ENCODE data around the gene SEMA4C.

SEMA4C gene

DNA sequence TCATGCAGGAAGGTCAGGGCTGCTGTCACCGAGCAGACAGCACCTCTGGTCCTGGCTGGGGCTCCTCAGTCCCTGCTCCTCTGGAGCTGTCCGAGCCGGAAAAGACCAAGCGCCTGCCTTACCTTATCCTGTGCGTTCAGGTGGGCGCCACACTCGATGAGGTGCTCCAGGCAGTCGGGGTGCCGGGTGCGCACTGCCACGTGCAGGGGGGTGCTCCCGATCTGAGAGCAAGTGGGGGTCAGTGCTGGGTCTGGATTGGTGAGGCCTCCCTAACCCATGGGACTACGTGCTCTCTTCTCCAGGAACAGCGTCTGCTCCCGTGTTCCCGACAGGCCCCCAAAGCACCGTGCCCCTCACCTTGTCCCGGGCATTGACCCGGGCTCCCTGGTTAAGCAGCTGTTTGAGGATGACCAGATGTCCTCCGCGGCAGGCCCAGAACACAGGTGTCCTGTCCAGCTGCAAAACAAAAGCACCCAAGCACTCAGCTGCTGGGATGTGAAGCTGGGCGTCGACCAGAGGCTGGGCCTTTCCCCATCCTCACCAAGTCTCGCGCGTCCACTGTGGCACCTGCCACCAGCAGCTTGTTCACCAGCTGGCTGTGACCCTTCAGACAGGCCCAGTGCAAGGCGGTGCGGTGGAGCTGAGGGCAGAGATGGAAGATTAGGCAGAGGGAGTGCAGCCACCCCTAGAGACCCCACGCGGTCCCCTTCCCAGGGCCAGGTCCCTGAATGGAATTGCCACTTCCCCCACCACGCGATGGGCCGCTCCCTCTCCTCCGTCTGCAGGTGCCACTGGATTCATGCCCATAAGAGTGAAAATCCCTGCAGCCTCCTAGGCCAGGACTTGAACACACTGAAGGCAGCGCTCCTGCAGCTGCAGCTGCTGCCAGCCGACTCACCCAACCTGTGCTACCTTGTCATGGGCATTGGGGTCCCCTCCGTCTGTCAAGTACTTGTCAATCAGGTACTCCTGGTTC is 29.7 kb downstream of the SEMA4C start:
- DNase-seq, result no peak

DNA sequence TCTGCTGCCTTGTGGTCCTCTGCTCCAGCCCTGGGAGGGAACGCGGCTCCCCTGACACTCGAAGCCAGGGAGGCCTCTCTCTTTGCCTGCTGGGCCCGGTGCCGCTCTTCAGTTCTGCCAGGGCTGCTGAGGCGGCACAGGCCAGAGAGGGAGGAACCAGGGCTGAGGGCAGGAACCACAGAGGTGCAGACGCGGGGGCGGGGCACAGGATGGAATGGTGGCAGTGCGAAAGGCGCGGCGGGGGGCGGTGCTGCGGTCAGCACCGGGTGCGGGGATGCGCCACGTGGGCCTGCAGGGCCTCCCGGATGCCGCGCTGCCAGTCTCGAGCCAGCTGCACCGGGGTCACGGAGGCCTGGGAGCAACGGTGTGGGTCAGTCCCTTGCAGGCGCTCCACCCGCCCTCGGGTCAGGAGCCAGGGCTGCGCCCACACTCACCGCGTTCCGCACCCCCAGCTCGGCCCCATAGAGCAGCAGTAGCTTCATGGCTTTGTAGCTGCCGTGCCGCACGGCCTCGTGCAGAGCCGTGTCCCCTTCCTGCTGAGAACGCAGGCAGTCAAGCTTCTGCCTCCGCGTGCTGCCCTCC is 30.5 kb downstream of the SEMA4C start:
- peak; percentile 79 for DNase-seq

DNA sequence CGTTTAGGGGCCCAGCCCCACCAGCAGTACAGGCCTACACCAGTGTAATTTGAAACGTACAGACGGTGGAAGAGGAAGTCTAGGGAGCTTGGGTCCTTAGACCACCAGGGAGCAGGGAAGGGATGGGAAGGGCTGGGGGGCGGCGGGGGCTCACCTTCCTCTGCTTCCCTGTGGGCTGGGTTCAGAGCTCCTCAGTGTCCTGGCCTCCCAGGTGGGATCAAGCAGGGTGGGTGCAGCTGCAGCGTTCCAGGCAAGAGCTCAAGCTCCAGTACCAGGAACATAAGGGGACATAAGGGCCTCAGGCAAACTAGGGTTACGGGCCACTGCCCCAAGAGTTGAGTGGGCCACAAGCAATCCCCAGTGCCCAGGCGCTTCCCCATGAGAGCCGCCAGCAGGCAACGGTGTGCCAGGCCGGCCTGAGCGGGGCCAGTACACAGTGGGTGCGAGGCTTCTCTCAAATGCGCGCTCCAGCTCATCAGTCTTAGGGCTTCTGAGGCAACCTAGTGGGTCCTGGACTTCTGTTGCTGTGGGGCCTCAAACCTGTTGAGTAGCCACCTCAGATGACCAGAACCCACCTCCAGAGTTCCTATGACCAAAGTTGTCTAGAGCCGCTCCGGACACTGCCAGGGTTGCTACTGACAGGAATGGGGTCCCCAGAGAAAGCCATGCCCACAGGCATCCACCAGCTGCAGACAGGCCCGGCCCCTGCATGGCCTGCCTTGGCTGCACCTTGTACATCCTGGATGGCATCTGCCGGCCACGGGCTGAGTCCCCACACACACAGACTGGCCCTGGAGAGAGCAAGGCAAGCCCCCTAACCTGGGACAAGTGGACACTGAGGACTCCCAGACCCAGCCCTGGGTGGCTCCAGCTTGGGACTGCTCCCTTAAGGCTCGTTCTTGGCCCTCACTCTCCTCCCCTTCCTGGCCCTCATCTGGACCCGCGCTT is 31.3 kb downstream of the SEMA4C start:
- DNase-seq, result no peak

DNA sequence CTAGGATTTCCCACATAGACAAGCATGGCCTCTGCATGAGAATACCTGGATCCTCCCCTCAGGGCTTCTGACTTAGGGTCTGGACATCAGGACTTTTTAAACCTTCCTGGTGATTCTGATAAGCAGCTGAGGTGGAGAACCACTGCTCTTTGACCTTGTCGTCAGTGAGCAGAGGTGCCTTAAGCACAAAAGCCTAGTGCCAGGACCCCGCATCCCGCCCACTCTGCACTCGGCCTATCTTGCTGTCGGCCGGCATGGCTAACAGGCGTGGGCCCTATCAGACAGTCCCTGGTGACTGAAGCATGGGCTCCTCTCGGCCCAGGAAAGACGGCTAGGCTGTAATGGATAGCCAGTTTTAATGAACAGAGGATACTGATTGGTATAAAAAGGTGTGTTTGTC is 32.3 kb downstream of the SEMA4C start:
- no peak for DNase-seq

DNA sequence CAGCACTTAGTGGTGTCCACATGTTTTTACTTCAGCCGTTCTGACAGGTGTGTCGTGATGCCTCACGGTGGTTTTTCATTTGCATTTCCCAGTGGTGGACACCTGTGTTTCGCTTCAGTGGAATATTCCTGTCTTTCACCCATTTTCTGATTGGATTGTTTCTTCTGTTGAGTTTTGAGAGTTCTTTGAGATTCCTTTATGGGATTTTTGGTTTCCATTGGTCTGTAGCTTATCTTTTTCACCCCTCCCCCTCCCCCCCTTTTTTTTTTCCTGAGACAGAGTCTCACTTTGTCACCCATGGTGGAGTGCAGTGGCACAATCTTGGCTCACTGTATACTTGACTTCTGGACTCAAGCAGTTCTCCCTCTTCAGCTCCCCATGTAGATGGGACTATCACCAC is 34.0 kb downstream of the SEMA4C start:
- DNase-seq, result no peak

DNA sequence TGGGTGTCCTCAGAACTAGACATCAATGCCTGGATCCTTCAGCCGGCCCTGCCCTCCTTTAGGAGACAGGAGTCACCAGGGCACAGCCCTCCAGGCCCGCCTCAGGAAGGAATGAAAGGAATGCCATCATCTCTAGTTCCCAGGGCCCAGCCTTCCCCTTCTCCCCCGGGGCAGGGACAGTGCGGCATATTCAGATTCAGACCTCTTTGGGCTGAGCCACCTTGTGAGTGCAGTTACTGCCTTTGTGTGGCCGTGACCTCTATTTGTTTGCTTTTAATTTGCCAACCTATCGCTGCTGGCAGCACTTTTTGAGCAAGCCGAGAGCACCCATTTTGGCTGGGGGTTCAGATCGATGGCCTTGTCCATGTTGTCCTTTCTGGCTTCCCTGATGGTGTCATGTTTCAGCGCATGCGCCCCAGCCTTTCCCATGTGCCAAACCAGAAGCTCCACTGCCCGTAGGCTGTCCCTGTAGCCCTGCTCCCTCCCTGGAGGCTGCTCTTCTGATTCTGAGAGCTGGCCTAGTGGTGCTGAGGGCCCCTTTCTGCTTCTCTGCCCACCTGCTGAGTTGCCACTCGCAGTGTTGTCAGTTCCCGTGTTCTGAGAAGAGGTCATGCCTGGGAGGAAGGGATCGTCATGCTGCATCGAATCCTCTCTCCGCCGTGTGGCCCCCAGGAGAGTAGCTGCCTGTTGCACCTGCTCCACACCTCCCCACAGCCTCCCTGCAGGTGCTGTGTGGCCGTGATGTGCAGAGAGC is 36.9 kb downstream of the SEMA4C start:
- no peak for DNase-seq

DNA sequence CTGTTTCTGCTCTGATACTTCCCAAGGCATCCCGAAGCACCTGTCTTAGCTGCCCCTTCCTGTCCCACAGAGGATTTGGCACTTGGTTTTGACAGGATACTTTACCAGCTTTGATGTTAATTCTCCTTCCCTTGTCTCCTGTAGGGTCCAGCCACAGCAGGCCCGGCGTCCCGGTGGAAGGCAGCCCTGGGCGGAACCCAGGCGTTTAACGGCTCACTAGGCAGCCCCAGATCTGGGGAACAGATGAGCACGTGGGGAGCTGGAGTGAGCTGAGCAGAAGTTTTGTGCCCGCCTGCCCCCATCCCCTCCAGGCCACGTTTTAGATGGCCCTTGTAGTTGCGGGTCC is 37.5 kb downstream of the SEMA4C start:
- no peak for DNase-seq

DNA sequence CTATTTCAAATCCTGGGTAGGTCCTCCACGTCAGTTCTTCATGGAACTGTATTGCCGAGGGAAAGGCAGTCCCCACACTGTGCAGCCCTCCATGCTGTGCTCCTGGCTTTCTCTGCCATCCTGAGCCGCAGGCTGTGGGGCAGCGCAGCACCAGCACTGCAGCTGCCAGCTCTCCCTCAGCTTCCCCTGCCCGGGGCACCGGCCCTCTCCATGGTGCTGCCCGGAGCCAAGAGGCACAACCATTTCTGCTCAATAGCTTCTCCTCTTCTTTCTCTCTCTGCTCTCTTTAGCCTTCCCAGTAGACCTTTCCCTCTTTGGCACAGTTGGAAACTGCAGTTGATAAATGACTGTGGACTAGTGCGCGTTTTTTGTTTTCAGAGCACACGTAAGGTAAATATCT is 38.2 kb downstream of the SEMA4C start:
- no peak for DNase-seq

DNA sequence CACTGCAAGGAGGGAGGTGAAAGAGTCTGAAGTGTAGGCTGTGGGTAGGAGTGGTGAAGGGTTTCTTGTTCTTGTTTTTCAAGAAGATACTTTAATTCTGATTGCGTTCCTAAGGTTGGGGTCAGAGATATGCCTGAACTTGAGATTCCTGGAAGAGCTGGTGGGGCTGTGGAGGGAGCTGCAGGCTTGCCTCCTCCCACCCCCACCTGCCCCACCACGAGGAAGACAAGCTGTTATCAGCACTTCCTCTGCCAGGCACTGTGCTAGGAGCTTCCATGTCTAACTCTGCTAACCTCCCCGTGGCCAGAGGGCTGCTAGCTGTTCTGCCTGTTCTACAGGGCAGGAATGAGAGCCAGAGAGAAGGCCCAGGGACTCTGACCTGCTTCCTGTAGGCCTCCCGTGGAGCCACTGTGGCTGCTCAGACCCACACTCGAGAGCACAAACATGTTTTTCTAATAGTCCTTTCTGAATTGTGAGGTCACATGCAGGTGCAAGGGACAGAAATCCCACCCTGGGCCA is 39.8 kb downstream of the SEMA4C start:
- no peak for DNase-seq

DNA sequence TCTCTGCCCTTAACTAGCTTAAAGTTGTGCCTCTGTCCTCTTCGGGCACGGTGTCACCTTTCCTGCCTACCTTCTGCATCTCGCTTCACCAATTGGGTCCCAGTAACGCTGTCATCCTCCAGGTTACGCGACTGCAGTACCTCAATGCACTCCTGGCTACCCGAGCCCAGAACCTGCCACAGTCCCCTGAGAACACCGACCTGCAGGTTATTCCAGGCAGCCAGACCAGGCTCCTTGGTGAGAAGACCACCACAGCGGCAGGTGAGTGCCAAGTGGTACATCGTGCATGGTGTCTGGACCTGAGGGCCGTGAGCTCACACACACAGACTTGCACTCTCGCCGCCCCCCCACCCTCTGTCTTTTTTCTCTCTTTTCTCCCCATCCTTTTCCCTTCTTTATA is 41.0 kb downstream of the SEMA4C start:
- DNase-seq, result no peak

DNA sequence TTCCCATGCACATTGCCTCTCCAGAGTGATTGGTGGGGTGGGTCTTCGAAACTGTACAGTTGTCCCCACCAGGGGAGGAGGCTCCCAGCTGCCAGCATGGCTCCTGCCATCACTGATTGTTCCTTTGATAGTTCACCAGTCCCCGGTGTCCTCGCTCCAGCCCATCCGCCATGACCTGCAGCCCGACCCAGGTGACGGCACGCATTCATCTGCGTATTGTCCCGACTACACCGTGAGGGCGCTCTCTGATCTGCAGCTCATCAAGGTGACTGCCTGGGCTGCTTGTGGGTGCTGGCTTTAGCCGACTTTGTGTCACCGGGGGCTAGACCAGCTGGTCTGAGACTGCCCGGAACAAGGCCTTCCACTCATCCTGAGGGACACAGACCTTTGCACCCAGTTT is 41.4 kb downstream of the SEMA4C start:
- DNase-seq, result no peak

DNA sequence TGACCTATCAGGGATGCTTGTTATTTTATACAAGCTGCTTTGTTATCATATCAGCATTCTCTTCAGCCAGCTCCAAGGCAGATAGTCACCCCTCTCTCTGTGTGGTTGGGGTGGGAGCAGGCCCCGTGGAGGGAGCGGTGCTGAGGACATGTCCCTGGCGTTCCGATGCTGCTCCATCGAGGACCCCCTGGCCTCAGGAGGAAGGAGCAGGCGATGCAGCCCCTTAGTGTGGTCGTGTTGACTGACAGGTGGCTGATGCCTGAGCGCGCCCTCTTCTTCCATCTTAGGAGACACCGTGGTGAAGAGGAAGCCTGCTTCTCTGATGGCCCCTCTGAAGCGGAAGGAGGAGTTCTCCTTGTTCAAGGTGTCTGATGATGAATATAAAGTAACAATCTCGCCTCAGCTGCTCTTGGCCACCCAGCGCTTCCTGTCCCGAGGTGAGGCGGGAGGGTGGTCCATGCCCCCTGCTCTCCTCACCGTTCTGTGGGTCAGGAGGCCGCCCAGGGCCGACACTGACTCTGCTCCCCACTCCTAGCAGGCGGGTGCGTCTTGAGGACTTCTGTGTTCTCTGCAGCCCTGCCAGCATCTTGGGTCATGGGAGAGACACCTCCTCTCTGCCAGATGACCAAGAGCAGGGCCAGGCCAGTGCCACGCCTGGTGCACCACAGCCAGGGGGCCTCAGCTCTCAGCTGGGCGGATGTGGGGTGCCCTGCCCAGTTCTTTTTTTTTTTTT is 43.2 kb downstream of the SEMA4C start:
- DNase-seq, result no peak

DNA sequence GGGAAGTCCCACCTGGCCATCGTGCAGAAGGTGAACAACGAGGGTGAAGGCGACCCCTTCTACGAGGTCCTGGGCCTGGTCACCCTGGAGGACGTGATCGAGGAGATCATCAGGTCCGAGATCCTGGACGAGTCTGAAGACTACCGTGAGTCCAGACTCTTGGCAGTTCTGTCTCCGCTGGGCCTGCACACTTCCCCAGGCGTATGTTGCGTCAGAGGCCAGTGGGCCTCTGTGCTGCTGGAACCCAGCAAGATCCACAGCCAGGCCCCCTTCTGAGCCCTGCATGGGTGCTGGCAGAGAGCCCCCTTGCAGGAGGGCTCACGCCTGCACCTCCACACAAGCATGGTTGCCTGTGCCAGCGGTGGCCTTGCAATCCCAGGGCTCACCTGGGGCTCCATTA is 44.8 kb downstream of the SEMA4C start:
- no peak for DNase-seq

DNA sequence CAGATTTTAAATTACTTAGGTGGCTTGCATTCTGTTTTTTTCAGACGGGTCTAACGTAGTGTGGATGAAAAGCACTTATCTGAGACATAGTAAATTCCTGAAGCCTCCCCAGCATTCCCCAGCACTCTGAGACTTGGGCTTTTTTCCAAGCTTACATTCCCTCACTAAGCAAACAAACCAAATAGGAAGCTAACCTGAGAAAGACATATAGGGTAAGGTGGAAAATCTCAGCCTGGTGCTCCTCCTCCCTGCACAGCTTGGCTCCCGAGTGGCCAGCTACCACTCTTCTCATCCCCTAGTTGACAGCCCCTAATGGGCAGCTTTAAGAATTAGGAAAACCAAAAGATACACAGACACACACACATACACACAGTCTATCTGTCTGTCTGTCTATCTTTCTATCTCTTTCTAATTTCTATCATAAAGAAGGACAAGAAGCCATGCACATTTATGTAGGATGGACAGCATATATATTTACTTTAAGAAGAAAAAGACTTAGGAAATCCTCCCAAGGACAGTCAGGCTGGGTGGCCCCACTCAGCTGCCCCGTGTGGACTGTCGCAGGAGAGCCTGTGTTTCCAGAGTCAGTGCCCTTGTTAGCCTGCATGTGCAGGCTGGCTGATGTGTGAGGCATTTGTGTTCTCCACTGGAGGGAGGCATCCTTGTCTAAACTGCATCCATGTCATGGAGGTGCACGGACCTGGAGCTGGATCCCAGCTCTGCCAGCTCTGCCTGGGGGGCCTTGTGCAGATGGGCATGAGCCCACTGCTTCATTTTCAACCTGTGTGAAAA is 45.6 kb downstream of the SEMA4C start:
- no peak for DNase-seq

DNA sequence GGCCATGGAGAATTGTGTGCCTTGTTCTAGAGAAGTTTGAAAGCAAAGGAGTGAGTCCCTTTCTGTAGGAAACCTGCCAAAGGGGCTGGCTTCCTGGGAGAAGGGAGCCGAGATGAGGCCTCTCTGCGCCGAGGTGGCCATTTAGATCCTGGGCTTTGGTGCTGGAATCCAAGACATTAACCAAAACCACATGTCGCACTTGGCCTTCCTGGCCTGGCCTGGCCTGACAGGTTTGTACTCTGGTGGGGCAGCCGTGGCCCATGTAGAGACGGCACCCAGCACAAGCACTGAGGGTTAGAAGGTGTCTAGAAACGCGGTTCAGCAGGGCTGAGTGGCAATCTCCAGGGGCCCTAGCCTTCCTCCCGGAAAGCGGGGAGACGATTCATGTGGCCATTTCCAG is 46.7 kb downstream of the SEMA4C start:
- DNase-seq, result no peak

DNA sequence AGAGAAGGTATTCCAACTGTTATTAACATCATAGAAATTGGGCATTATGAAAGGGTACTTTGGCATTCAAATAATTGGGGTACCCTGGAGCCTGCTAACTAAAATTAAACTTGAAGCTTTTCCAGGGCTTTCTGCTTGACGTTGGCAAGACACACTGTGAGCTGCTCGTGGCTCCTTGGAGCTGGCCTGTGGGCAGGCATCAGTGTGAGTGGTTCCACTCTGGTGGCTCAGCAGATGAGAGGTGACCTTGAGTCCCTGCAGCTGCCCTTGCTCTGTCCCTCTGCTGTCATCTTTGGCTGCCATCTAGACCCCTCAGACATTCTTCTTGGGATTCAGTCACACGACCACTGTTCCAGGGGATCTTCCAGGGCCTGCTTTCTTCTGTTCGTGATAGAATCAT is 47.1 kb downstream of the SEMA4C start:
- DNase-seq, result no peak

DNA sequence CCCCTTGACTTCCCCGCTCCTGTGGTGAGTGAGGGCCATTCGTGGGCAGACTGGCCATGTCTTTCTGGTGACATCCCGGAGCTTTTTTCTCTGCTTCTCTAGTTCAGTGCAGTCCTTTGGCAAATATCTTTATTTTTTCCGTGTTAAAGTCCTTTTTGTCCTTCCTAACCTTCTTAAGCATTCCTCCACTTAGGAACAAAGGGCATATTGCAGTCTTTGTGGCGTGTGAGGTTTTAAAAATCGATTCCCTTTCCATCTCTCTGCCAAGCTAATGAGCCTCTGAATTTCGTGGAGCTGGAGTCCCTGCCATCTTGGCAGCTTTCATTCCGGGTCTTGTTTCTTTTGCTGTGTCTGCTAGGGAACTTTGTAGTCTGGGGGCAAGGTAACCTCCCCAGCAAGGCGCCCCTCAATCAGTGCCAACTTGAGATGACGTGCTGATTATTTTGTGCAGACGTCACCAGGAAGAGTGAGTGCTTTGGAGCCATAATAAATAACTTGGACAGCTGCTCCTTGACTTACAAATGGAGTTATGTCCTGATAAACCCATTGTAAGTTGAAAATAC is 48.7 kb downstream of the SEMA4C start:
- DNase-seq, result no peak

DNA sequence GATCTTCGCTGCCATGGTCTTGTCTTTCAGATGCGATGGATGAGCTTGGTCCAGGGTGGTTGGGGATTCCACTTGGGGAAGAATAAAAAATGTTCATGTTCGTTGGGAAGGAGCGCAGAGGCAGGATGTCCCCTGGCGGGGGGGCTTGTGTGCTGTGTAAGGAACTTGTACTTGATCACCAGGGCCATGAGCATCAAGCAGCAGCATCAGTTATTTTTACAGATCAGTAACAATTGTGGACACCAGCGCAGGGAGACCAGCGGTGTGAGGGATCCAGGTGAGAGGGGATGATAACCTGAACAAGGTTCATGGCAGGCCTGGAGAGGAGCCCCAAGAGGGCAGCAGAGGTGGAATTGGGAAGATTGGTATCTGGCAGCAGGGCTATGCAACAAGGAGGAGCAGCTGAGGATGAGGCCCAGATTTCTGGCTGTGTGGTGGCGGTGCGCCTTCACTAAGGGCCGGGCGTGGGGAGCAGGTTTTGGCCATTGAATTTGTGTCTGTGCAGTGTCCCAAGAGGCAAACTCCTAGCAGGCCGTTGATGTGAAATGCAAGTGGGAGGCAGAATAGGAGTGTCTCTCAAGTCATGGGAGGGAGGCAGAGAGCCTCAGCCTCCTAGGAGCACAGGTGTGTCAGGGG is 49.9 kb downstream of the SEMA4C start:
- DNase-seq, result no peak

DNA sequence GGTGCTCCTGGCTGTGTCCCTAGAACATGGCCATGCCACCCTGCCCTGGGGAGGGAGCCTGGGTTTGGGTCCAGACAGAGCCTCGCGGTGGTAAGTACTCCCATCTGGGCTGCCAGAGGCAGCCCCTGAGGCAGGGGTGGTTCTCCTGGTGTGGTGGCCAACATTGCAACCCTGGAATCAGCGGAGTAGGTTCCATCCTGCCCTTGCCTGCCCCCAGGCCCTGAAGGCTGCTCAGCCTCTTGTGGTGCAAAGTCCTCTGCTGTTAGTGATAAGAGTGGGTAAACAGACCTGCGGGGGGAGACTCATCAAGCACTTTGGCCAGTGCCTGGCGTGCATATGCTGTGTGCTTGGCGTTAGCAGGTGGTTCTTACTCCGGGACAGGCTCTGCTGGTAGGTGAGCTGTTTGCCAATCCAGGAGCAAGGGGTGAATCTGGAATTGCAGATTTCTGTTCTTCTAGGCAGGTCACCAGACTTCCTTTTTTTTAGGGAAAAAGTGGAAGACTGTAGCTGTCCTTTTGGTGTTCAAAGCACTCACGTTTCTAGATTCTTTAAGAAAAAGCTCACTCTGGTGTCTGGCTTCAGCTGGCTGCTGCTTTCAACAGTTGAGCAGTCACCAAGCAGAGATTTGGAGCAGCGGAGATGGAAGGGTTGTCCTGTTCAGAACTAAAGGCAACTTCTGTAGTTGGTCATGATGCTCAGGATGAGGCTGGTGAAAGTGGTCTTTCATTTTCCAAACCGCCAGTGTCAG is 50.6 kb downstream of the SEMA4C start:
- no peak for DNase-seq

All from activated T-cell treated with anti-CD3 and anti-CD28 coated beads, Interleukin-2, amount 50 U/mL, for 1 hour (primary cell).